SJCRH30 (cell line): ENCODE data around the gene COL6A2. TPM values are rescaled to one million over a fixed set of nuclear protein-coding genes. Genes with fewer than 3 reads are reported as not detected.

Experiments used
- DNase-seq, 2 experiments: peaks; one replicate each; pipeline ENCODE4 v3.0.0-alpha.2; 2015 to 2020
- H3K27ac ChIP-seq: fragments of 250-450 bp; sonication (Bioruptor Pico); 2 replicates; pipeline ENCODE4 v1.5.1; 2020; ENCODE audit warnings: mild to moderate bottlenecking, moderate library complexity
- H3K27me3 ChIP-seq: fragments of 250-450 bp; sonication (Bioruptor Pico); 2 replicates; pipeline ENCODE4 v1.5.1; 2020; ENCODE audit warnings: mild to moderate bottlenecking, moderate library complexity
- H3K36me3 ChIP-seq: fragments of 250-450 bp; sonication (Bioruptor Pico); 2 replicates; pipeline ENCODE4 v1.5.1; 2020; ENCODE audit warnings: mild to moderate bottlenecking, moderate library complexity
- H3K4me1 ChIP-seq: fragments of 250-450 bp; sonication (Bioruptor Pico); 2 replicates; pipeline ENCODE4 v1.5.1; 2020; ENCODE audit warnings: mild to moderate bottlenecking, moderate library complexity
- H3K4me3 ChIP-seq: fragments of 250-450 bp; sonication (Bioruptor Pico); 2 replicates; pipeline ENCODE4 v1.5.1; 2020; ENCODE audit warnings: mild to moderate bottlenecking, moderate library complexity
- H3K9me3 ChIP-seq: fragments of 250-450 bp; sonication (Bioruptor Pico); replicated peaks from 2 replicates; pipeline ENCODE4 v1.5.1; 2020; ENCODE audit warnings: mild to moderate bottlenecking, moderate library complexity
- total RNA-seq: library from RNA; depleted of rRNA; stranded (reverse); fragments of >200 nt; shearing (Covaris generic); gene quantifications from 2 replicates; pipeline ENCODE4 v1.2.3, GENCODE V29; 2014

The COL6A2 gene
- total RNA-seq, 1 experiment from 2014 or later: 1.1 TPM

- DNase-seq: peak in 1 of 2 experiments; percentile 1
- Histone ChIP-seq H3K9me3 (no peaks in the 10 kb centered on the region), H3K27ac (no peak overlapping the region), H3K36me3 (no peaks in the 10 kb centered on the region), H3K4me3 (no peak overlapping the region), H3K4me1 (no peaks in the 10 kb centered on the region), H3K27me3 (no peaks in the 10 kb centered on the region)
These were observed 28.7 kb downstream of the COL6A2 start for GRCh38 chr21:46126309-46127238.

- no peak for DNase-seq
- Histone ChIP-seq H3K36me3 (no peaks in the 10 kb centered on the region), H3K27me3 (no peaks in the 10 kb centered on the region), H3K4me3 (no peak overlapping the region), H3K4me1 (no peaks in the 10 kb centered on the region), H3K9me3 (no peaks in the 10 kb centered on the region), H3K27ac (no peak overlapping the region)
These were observed 29.6 kb downstream of the COL6A2 start for GRCh38 chr21:46127239-46128105.

- H3K27ac ChIP-seq: no peak overlapping the region
- H3K36me3 ChIP-seq: no peaks in the 10 kb centered on the region
- no peaks in the 10 kb centered on the region for H3K9me3 ChIP-seq
- no peak for DNase-seq
- no peak overlapping the region for H3K4me3 ChIP-seq
- no peaks in the 10 kb centered on the region for H3K4me1 ChIP-seq
- H3K27me3 ChIP-seq: no peaks in the 10 kb centered on the region
These were observed 30.4 kb downstream of the COL6A2 start for GRCh38 chr21:46128106-46128932.

- Histone ChIP-seq H3K4me1 (no peaks in the 10 kb centered on the region), H3K27ac (no peak overlapping the region), H3K27me3 (no peaks in the 10 kb centered on the region), H3K9me3 (no peaks in the 10 kb centered on the region), H3K4me3 (no peak overlapping the region), H3K36me3 (no peaks in the 10 kb centered on the region)
- DNase-seq: no peak
These were observed 31.1 kb downstream of the COL6A2 start for GRCh38 chr21:46128933-46129571.

GRCh38 chr21:46129846-46130651 lies 32.1 kb downstream of the COL6A2 start:
- H3K27me3 ChIP-seq: no peaks in the 10 kb centered on the region
- H3K36me3 ChIP-seq: no peaks in the 10 kb centered on the region
- H3K4me3 ChIP-seq: no peak overlapping the region
- DNase-seq: no peak
- H3K9me3 ChIP-seq: no peaks in the 10 kb centered on the region
- no peak overlapping the region for H3K27ac ChIP-seq
- no peaks in the 10 kb centered on the region for H3K4me1 ChIP-seq

- no peaks in the 10 kb centered on the region for H3K27me3 ChIP-seq
- H3K4me1 ChIP-seq: no peaks in the 10 kb centered on the region
- no peak for DNase-seq
- no peak overlapping the region for H3K27ac ChIP-seq
- no peaks in the 10 kb centered on the region for H3K9me3 ChIP-seq
- no peaks in the 10 kb centered on the region for H3K36me3 ChIP-seq
- H3K4me3 ChIP-seq: no peak overlapping the region
These were observed 33.1 kb downstream of the COL6A2 start for GRCh38 chr21:46130831-46131587.

- Histone ChIP-seq H3K27ac (no peak overlapping the region), H3K4me3 (no peak overlapping the region), H3K4me1 (no peaks in the 10 kb centered on the region), H3K27me3 (no peaks in the 10 kb centered on the region), H3K9me3 (no peaks in the 10 kb centered on the region), H3K36me3 (no peaks in the 10 kb centered on the region)
- no peak for DNase-seq
These were observed 33.6 kb downstream of the COL6A2 start for GRCh38 chr21:46131588-46131837.

- Histone ChIP-seq H3K4me3 (no peak overlapping the region), H3K27me3 (no peaks in the 10 kb centered on the region), H3K36me3 (no peaks in the 10 kb centered on the region), H3K27ac (no peak overlapping the region), H3K4me1 (no peaks in the 10 kb centered on the region), H3K9me3 (no peaks in the 10 kb centered on the region)
- no peak for DNase-seq
These were observed 34.1 kb downstream of the COL6A2 start for GRCh38 chr21:46131838-46132651.

- Histone ChIP-seq H3K27me3 (no peaks in the 10 kb centered on the region), H3K4me1 (no peaks in the 10 kb centered on the region), H3K9me3 (no peaks in the 10 kb centered on the region), H3K27ac (no peak overlapping the region), H3K36me3 (no peaks in the 10 kb centered on the region), H3K4me3 (no peak overlapping the region)
- DNase-seq: no peak
These were observed 38.0 kb downstream of the COL6A2 start for GRCh38 chr21:46135782-46136395.

- Histone ChIP-seq H3K27me3 (no peaks in the 10 kb centered on the region), H3K27ac (no peak overlapping the region), H3K4me1 (no peaks in the 10 kb centered on the region), H3K4me3 (no peak overlapping the region), H3K9me3 (no peaks in the 10 kb centered on the region), H3K36me3 (no peaks in the 10 kb centered on the region)
- DNase-seq: no peak
These were observed 38.9 kb downstream of the COL6A2 start for GRCh38 chr21:46136739-46137349.

- no peak for DNase-seq
- Histone ChIP-seq H3K36me3 (no peaks in the 10 kb centered on the region), H3K27me3 (no peaks in the 10 kb centered on the region), H3K4me3 (no peak overlapping the region), H3K27ac (no peak overlapping the region), H3K4me1 (no peaks in the 10 kb centered on the region), H3K9me3 (no peaks in the 10 kb centered on the region)
These were observed 40.0 kb downstream of the COL6A2 start for GRCh38 chr21:46137908-46138307.

- H3K36me3 ChIP-seq: no peaks in the 10 kb centered on the region
- DNase-seq: no peak
- no peaks in the 10 kb centered on the region for H3K27me3 ChIP-seq
- no peak overlapping the region for H3K27ac ChIP-seq
- H3K9me3 ChIP-seq: no peaks in the 10 kb centered on the region
- no peaks in the 10 kb centered on the region for H3K4me1 ChIP-seq
- no peak overlapping the region for H3K4me3 ChIP-seq
These were observed 40.6 kb downstream of the COL6A2 start for GRCh38 chr21:46138383-46138970.
